ENCODE data around the gene CAMKMT. TPM values are rescaled to one million over a fixed set of nuclear protein-coding genes. Genes with fewer than 3 reads are reported as not detected.

CAMKMT gene
- total RNA-seq, 4 donors from 2014 or later, result 7.6 to 16.2 (median 9.4) TPM

DNA sequence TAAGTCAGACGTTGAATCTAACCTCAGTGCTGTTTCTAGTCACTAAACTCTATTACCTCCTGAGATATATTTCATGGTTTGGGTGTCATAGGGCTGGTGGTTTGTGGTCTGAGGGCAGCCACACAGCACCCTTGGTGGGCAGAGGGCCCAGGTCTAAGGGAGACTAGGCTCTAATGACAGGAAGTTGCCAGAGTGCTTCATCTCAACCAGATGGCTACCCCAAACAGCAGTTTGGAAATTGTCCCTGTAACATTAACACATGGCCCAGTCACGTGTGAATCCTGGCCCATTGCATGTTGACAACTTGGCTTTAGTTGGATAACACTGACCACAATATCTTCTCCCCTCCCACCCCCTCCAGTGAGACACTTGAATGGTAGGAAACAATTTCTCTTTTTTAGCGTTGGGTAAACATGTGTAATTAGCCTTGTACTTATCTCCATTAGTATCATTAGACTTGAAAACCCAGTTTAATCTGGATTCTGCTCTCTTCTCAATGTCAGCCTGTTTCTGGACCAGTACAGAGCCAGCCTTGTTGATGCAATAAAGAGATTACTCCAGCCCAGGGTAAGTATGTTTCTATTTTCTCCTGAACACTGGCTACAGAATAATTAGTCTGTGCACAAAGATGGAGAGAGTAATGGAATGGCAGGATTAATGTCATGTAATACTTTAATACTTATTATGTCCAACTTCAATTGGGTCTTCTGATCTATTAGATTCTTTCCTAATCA, 392.0 kb downstream of the CAMKMT start:
- DNase-seq (ENCODE audit: low spot score) (no peak), ATAC-seq (ENCODE audit: low FRiP score) (no peak)
- TF ChIP-seq, protein P1, sequence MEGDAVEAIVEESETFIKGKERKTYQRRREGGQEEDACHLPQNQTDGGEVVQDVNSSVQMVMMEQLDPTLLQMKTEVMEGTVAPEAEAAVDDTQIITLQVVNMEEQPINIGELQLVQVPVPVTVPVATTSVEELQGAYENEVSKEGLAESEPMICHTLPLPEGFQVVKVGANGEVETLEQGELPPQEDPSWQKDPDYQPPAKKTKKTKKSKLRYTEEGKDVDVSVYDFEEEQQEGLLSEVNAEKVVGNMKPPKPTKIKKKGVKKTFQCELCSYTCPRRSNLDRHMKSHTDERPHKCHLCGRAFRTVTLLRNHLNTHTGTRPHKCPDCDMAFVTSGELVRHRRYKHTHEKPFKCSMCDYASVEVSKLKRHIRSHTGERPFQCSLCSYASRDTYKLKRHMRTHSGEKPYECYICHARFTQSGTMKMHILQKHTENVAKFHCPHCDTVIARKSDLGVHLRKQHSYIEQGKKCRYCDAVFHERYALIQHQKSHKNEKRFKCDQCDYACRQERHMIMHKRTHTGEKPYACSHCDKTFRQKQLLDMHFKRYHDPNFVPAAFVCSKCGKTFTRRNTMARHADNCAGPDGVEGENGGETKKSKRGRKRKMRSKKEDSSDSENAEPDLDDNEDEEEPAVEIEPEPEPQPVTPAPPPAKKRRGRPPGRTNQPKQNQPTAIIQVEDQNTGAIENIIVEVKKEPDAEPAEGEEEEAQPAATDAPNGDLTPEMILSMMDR (IDR thresholded peaks at IDR 0.05), result no peak

DNA sequence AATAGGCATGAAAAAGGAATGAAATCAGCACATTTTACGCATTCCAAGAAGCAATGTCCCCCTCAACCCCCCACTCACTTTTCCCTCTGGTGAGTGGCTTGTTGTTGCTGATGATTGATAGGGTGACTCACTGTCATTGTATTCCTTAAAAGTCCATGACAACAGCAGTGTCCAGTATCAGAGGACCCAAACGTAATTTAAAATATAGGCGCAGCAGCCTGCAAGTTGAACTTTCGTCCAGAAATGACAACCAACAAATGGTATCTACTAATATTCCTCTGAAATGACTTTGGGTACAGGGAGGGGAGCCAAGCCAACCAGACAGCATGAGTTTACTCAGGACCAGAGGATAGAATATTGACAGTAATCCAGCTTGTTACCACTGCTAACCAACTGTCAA, 396.8 kb downstream of the CAMKMT start:
- TF ChIP-seq, protein P1 (IDR thresholded peaks at IDR 0.05), result no peak
- DNase-seq (ENCODE audit: low spot score) (no peak), ATAC-seq (ENCODE audit: low FRiP score) (no peak)

DNA sequence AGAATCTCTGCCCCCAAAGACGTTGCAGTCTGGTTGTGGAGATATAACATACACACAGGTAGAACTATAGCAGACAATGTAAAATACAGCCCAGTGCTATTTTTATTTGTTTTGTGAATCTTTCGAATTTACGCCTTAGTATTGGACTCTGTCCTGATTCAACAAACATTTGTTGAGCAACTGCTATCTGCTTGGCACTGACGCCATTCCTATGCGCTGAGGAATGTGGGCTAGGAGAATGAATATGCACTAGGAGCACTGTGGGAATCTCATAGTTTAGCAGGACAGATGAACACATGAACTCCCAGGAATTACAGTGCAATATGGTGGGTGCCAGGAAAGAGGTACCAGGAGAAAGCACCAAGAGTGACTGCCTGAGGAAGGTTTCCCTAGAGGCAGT, 398.1 kb downstream of the CAMKMT start:
- ATAC-seq (ENCODE audit: low FRiP score) (no peak), DNase-seq (ENCODE audit: low spot score) (no peak)

DNA sequence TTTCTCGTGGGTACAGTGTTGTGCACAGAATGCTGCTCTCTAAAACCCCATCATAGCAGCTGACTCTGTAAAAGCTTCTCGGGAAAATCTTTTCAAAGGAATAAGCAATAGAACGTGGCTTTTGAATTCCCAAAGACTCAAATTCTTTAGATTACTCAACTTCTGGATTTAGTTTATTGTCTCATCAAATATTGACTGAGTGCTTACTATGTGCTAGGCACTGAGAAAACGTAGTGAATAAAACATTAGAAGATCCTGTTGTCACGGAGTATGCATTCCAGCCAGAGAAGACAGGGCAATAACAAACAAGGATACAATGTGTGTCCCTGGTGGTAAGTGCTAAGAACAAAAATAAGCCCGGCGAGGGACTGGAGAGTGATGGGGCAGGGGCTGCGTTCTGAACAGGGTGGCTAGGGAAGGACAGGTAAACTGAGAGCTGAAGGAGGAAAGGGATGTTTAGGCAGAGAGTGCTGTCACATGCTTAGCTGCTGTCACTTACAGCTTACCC, 401.6 kb downstream of the CAMKMT start:
- ATAC-seq (ENCODE audit: low FRiP score), result no peak
- DNase-seq (ENCODE audit: low spot score), result no peak
- TF ChIP-seq, protein P1 (IDR thresholded peaks at IDR 0.05), result no peak

More for the DNA sequence above, 398.1 kb downstream of the CAMKMT start:
- TF ChIP-seq, protein P1 (IDR thresholded peaks at IDR 0.05), result no peak

DNA sequence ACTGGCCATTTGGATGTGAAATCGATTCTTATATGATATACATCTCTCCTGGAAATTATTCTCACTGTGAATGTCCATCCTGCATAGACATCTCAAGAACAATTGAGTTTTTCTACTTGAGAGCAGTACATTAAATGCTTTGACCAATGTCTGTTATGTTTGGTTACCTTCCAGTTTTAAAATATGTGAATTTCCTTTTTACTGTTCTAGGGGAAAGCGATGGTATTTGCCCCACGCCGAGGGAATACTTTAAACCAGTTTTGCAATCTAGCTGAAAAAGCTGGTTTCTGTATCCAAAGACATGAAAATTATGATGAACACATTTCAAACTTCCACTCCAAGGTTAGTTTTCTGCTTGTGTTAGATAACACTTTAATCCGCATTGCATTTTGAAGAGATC, 404.5 kb downstream of the CAMKMT start:
- ATAC-seq (ENCODE audit: low FRiP score) (no peak), DNase-seq (ENCODE audit: low spot score) (no peak)
- TF ChIP-seq, protein P1 (IDR thresholded peaks at IDR 0.05), result no peak

DNA sequence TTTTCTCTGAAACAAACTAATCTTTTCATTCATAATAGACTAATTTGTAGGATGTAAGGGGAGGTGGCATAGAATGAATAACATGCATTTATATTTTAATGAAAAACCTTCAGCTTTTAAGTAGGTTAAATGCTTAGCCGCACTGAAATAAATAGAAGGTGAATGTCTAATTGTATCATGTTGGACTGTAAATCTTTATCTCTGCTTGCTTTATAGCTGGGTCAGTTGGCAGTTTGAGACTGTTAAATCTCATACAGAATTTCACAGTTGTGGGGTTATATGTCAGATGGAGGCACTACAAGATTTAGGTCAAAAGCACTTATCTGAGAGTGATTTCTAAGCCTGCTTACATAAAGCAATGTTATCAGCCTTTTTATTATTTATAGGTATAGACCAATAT, 405.0 kb downstream of the CAMKMT start:
- TF ChIP-seq, protein P1 (IDR thresholded peaks at IDR 0.05), result no peak
- ATAC-seq (ENCODE audit: low FRiP score), result no peak
- DNase-seq (ENCODE audit: low spot score), result no peak

DNA sequence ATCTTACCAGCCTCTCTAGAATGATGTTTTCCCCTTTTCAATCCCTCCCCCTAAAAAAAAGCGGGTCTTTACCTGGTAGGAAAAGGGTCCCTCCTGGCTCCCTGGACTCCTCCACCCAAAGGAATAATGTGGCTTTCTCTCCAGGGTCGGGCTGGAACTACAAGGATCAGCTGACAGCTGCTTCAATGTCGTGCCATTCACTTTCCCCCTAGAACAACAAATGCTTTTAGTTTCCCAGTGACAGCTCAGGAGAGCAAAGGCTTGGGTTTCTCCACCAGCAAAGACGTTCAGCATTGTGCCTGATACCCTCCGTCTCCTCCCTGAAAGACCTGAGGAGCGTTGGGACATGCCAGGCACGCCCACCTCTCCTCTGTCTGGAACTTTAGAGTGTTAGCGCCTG, 405.9 kb downstream of the CAMKMT start:
- DNase-seq (ENCODE audit: low spot score), result no peak
- TF ChIP-seq, protein P1 (IDR thresholded peaks at IDR 0.05), result no peak
- no peak for ATAC-seq (ENCODE audit: low FRiP score)
